ENCODE measurements around the gene TMCC3.
"Not testable (repeated sequence)": the region's sequence is repeated elsewhere in the genome, so short reads cannot be mapped to it uniquely, and the experiment has no call there.

The TMCC3 gene

GRCh38 chr12:94650143-94651056, at the start of gene TMCC3:
Gene TMCC3 (minus strand): TSS chr12:94650557. CDS start chr12:94650430, 127 bp downstream.
- peak; percentile 73 for DNase-seq

GRCh38 chr12:94699801-94700200, 49.4 kb upstream of the TMCC3 start:
- no peak for DNase-seq

GRCh38 chr12:94698578-94698977, 48.2 kb upstream of the TMCC3 start:
- no peak for DNase-seq

GRCh38 chr12:94697631-94698030, 47.3 kb upstream of the TMCC3 start:
- no peak for DNase-seq

GRCh38 chr12:94694732-94695131, 44.4 kb upstream of the TMCC3 start:
- DNase-seq = no peak

GRCh38 chr12:94692826-94693225, 42.5 kb upstream of the TMCC3 start:
- not testable (repeated sequence) for DNase-seq

- DNase-seq = no peak
These were observed 39.9 kb upstream of the TMCC3 start for GRCh38 chr12:94690198-94690771.

GRCh38 chr12:94689646-94690036, 39.3 kb upstream of the TMCC3 start:
- no peak for DNase-seq

- DNase-seq = no peak
These were observed 38.8 kb upstream of the TMCC3 start for GRCh38 chr12:94689002-94689645.

GRCh38 chr12:94687891-94688290, 37.5 kb upstream of the TMCC3 start:
- DNase-seq = no peak

GRCh38 chr12:94686834-94687628, 36.7 kb upstream of the TMCC3 start:
- no peak for DNase-seq

GRCh38 chr12:94684416-94685142, 34.2 kb upstream of the TMCC3 start:
- no peak for DNase-seq

- DNase-seq = no peak
These were observed 29.3 kb upstream of the TMCC3 start for GRCh38 chr12:94679554-94680195.

GRCh38 chr12:94678849-94679248, 28.5 kb upstream of the TMCC3 start:
- DNase-seq = no peak

- DNase-seq = no peak
These were observed 28.0 kb upstream of the TMCC3 start for GRCh38 chr12:94678379-94678778.

GRCh38 chr12:94677778-94678177, 27.4 kb upstream of the TMCC3 start:
- DNase-seq = no peak

GRCh38 chr12:94676922-94677321, 26.6 kb upstream of the TMCC3 start:
- DNase-seq = no peak

GRCh38 chr12:94676031-94676641, 25.8 kb upstream of the TMCC3 start:
- DNase-seq = no peak

GRCh38 chr12:94674835-94675234, 24.5 kb upstream of the TMCC3 start:
- DNase-seq = no peak

- no peak for DNase-seq
These were observed 23.7 kb upstream of the TMCC3 start for GRCh38 chr12:94674051-94674451.

GRCh38 chr12:94673496-94673895, 23.1 kb upstream of the TMCC3 start:
- DNase-seq = no peak

All from NCI-H345 (cell line).